GM06990 (cell line): ENCODE results near the gene BNC2.

Experiments used
- DNase-seq: peaks from one replicate; pipeline ENCODE4 v3.0.0-alpha.2; 2011; ENCODE audit not compliant: insufficient read length; ENCODE audit errors: extremely low read depth
- H3K27me3 ChIP-seq: replicated peaks from 2 replicates; pipeline ENCODE4 v1.6.0; 2011; ENCODE audit warnings: low read length; ENCODE audit not compliant: control insufficient read depth, insufficient read depth
- H3K36me3 ChIP-seq: 2 replicates; pipeline ENCODE4 v1.5.1; 2011; ENCODE audit warnings: low read length; ENCODE audit not compliant: control insufficient read depth, insufficient read depth
- H3K4me3 ChIP-seq: replicated peaks from 2 replicates; pipeline ENCODE4 v1.5.1; 2011; ENCODE audit warnings: low read depth, mild to moderate bottlenecking, control low read depth, low read length
- CTCF ChIP-seq: IDR thresholded peaks from 2 replicates; pipeline ENCODE4 v1.5.1; 2011; ENCODE audit warnings: low read length, control low read depth, mild to moderate bottlenecking, inconsistent platforms; ENCODE audit not compliant: insufficient read depth, poor library complexity, severe bottlenecking

BNC2 gene

DNA sequence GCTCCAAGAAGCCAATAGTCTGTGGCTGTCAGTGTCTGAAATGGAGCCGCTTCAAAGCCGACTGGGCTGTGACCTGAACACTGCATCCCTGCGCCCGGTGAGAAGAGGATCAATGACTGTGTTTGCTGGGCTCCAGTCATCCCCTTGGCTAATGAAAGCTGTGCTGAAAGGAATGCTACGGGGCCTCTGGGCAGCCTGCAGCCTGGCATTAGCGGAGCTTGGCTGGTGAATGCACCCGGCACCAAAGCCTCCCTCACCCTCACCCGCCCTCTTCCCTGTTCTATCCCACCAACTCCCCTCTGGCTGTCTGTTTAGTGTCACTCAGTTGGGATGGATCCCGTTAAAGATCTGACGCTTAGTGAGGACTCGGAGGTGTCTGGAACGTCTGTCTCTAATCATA lies 355.3 kb downstream of the BNC2 start:
- DNase-seq = no peak
- no peaks in the 10 kb centered on the region for H3K36me3 ChIP-seq
- H3K4me3 ChIP-seq = no peak overlapping the region
- TF ChIP-seq CTCF = no peak
- no peaks in the 10 kb centered on the region for H3K27me3 ChIP-seq

GRCh38 chr9:16514131-16514530 lies 356.3 kb downstream of the BNC2 start:
- no peak for DNase-seq
- H3K4me3 ChIP-seq = no peak overlapping the region
- no peaks in the 10 kb centered on the region for H3K27me3 ChIP-seq
- no peak for TF ChIP-seq CTCF
- no peaks in the 10 kb centered on the region for H3K36me3 ChIP-seq

DNA sequence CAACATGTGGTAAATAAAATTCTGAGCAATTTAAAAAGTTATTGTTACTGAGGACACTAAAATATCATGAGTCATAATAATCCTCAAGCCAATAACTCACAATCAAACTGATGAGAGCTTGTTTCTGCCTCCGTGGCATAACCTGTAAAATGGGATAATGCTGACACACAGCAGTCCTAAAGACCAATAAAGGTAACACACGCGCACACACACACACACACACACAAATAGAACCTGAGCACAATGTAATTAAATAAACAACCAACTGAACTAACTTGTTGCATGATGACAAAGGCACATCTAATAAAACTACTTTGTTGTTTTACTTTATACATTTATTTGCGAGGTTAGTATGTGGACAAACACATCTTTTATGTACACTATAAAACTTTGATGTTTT lies 358.2 kb downstream of the BNC2 start:
- no peak for DNase-seq
- no peak for TF ChIP-seq CTCF
- Histone ChIP-seq H3K36me3 (no peaks in the 10 kb centered on the region), H3K27me3 (no peaks in the 10 kb centered on the region), H3K4me3 (no peak overlapping the region)

DNA sequence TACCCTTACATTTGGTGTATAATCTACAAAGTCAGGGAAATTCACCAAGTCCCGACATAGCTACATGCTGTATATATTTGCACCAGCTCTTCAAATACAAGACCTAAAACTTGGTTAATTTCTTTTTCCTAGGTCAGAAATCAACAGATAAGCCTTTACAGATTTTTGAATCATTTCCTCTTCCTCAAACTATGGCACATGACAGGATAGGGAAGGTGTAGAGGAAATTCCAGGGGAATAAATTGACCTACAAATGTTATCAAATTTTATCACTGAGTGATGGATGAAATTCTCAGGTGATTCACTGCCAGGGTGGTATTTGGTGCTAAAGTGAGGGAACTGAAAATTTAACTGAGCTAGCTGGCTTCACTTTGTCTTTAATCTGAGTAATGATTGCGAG lies 360.0 kb downstream of the BNC2 start:
- Histone ChIP-seq H3K4me3 (no peak overlapping the region), H3K27me3 (no peaks in the 10 kb centered on the region), H3K36me3 (no peaks in the 10 kb centered on the region)
- no peak for DNase-seq
- TF ChIP-seq CTCF = no peak

- no peak for DNase-seq
- Histone ChIP-seq H3K27me3 (no peaks in the 10 kb centered on the region), H3K36me3 (no peaks in the 10 kb centered on the region), H3K4me3 (no peak overlapping the region)
- TF ChIP-seq CTCF = no peak
Observed at GRCh38 chr9:16509997-16510396, 360.5 kb downstream of the BNC2 start.

GRCh38 chr9:16505199-16505598 lies 365.3 kb downstream of the BNC2 start:
- Histone ChIP-seq H3K27me3 (no peaks in the 10 kb centered on the region), H3K4me3 (no peak overlapping the region), H3K36me3 (no peaks in the 10 kb centered on the region)
- no peak for TF ChIP-seq CTCF
- DNase-seq = no peak
